ENCODE results near the gene AOC3. TPM values are rescaled to one million over a fixed set of nuclear protein-coding genes. Genes with fewer than 3 reads are reported as not detected.

The AOC3 gene
- total and polyA plus RNA-seq, 2 of the 13 experiments (the other 11 are each of a cell fraction or from before 2014, with no cell fraction given) = 8.7 to 51.7 TPM

- TF ChIP-seq ZNF710 (CRISPR knock-in tag; IDR thresholded peaks at IDR 0.05; ENCODE audit: borderline replicate concordance) = peak; percentile 86
- 0 out of 2 replicates have a peak, but pooled peaks have one; percentile 12 for TF ChIP-seq FOXA3 (CRISPR knock-in tag; IDR thresholded peaks at IDR 0.05)
- TF ChIP-seq SCMH1 (CRISPR knock-in tag; IDR thresholded peaks at IDR 0.05; ENCODE audit: borderline replicate concordance) = no peak
- peak; percentile 74; the same call in 1 of the 2 replicates for TF ChIP-seq BRD4 (CRISPR knock-in tag; IDR thresholded peaks at IDR 0.05)
- no peak for TF ChIP-seq JDP2 (CRISPR knock-in tag; IDR thresholded peaks at IDR 0.05; ENCODE audit: borderline replicate concordance)
- peak; percentile 47 for TF ChIP-seq CCAR2 (optimal IDR thresholded peaks at IDR 0.05; ENCODE audit: low read depth, low read length)
- TF ChIP-seq MAFK (conservative IDR thresholded peaks at IDR 0.05 in 1 of 2, IDR thresholded peaks at IDR 0.05 in 1 of 2; ENCODE audit: low read length in 2 of 2) = no peak
- no peak for TF ChIP-seq ZFP36L2 (CRISPR knock-in tag; IDR thresholded peaks at IDR 0.05)
- TF ChIP-seq ZFP36 (IDR thresholded peaks at IDR 0.05; ENCODE audit: borderline replicate concordance, low read depth, low read length, partially characterized antibody) = no peak
- peak; percentile 87; the same call in 1 of the 2 replicates for TF ChIP-seq ZNF670 (CRISPR knock-in tag; IDR thresholded peaks at IDR 0.05; ENCODE audit: borderline replicate concordance)
- TF ChIP-seq, protein P1, sequence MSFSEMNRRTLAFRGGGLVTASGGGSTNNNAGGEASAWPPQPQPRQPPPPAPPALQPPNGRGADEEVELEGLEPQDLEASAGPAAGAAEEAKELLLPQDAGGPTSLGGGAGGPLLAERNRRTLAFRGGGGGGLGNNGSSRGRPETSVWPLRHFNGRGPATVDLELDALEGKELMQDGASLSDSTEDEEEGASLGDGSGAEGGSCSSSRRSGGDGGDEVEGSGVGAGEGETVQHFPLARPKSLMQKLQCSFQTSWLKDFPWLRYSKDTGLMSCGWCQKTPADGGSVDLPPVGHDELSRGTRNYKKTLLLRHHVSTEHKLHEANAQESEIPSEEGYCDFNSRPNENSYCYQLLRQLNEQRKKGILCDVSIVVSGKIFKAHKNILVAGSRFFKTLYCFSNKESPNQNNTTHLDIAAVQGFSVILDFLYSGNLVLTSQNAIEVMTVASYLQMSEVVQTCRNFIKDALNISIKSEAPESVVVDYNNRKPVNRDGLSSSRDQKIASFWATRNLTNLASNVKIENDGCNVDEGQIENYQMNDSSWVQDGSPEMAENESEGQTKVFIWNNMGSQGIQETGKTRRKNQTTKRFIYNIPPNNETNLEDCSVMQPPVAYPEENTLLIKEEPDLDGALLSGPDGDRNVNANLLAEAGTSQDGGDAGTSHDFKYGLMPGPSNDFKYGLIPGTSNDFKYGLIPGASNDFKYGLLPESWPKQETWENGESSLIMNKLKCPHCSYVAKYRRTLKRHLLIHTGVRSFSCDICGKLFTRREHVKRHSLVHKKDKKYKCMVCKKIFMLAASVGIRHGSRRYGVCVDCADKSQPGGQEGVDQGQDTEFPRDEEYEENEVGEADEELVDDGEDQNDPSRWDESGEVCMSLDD (CRISPR knock-in tag; IDR thresholded peaks at IDR 0.05; ENCODE audit: borderline replicate concordance) = 0 out of 2 replicates have a peak, but pooled peaks have one; percentile 53
- peak; percentile 54 for TF ChIP-seq HNRNPLL (IDR thresholded peaks at IDR 0.05; ENCODE audit: low read depth, low read length, poor library complexity, severe bottlenecking)
- peak; percentile 70 for TF ChIP-seq ARNTL (CRISPR knock-in tag; IDR thresholded peaks at IDR 0.05)
- TF ChIP-seq ZNF329 (CRISPR knock-in tag; IDR thresholded peaks at IDR 0.05; ENCODE audit: low read depth) = peak; percentile 53; the same call in 1 of the 2 replicates
- TF ChIP-seq ZFY (CRISPR knock-in tag; IDR thresholded peaks at IDR 0.05) = peak; percentile 69
- no peak for TF ChIP-seq CCDC6 (CRISPR knock-in tag; IDR thresholded peaks at IDR 0.05)
- TF ChIP-seq, protein P2, sequence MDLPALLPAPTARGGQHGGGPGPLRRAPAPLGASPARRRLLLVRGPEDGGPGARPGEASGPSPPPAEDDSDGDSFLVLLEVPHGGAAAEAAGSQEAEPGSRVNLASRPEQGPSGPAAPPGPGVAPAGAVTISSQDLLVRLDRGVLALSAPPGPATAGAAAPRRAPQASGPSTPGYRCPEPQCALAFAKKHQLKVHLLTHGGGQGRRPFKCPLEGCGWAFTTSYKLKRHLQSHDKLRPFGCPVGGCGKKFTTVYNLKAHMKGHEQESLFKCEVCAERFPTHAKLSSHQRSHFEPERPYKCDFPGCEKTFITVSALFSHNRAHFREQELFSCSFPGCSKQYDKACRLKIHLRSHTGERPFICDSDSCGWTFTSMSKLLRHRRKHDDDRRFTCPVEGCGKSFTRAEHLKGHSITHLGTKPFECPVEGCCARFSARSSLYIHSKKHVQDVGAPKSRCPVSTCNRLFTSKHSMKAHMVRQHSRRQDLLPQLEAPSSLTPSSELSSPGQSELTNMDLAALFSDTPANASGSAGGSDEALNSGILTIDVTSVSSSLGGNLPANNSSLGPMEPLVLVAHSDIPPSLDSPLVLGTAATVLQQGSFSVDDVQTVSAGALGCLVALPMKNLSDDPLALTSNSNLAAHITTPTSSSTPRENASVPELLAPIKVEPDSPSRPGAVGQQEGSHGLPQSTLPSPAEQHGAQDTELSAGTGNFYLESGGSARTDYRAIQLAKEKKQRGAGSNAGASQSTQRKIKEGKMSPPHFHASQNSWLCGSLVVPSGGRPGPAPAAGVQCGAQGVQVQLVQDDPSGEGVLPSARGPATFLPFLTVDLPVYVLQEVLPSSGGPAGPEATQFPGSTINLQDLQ (CRISPR knock-in tag; IDR thresholded peaks at IDR 0.05) = no peak
- TF ChIP-seq, protein P3, sequence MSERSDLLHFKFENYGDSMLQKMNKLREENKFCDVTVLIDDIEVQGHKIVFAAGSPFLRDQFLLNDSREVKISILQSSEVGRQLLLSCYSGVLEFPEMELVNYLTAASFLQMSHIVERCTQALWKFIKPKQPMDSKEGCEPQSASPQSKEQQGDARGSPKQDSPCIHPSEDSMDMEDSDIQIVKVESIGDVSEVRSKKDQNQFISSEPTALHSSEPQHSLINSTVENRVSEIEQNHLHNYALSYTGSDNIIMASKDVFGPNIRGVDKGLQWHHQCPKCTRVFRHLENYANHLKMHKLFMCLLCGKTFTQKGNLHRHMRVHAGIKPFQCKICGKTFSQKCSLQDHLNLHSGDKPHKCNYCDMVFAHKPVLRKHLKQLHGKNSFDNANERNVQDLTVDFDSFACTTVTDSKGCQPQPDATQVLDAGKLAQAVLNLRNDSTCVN (CRISPR knock-in tag; IDR thresholded peaks at IDR 0.05; ENCODE audit: borderline replicate concordance) = peak; percentile 11; the same call in 1 of the 2 replicates
- TF ChIP-seq TAF15 (IDR thresholded peaks at IDR 0.05; ENCODE audit: low read depth, low read length, poor library complexity, severe bottlenecking) = peak; percentile 75
These were observed 3.2 kb downstream of the AOC3 start (continued) for GRCh38 chr17:42853968-42854790.

Data from HepG2 (cell line).